Loucy (cell line): ENCODE measurements around the gene RRP1.

Source experiments
- H2AFZ ChIP-seq: fragments of 200-600 bp; sonication (generic); 2 replicates; pipeline ENCODE4 v1.6.0; 2016; ENCODE audit warnings: antibody characterized with exemption, mild to moderate bottlenecking, low read length, moderate library complexity
- H3F3A ChIP-seq: fragments of 200-600 bp; 2 replicates; pipeline ENCODE4 v1.6.0; 2016; ENCODE audit warnings: antibody characterized with exemption, low read depth, mild to moderate bottlenecking
- H3K27me3 ChIP-seq: fragments of 200-600 bp; sonication (generic); 2 replicates; pipeline ENCODE4 v1.6.1; 2014; ENCODE audit warnings: low read length, mild to moderate bottlenecking; ENCODE audit not compliant: insufficient read depth, poor library complexity, severe bottlenecking
- H3K36me3 ChIP-seq: fragments of 200-600 bp; sonication (generic); 2 replicates; pipeline ENCODE4 v1.6.1; 2016; ENCODE audit warnings: low read length; ENCODE audit not compliant: insufficient read depth
- H3K4me1 ChIP-seq: fragments of 200-600 bp; sonication (generic); 2 replicates; pipeline ENCODE4 v1.5.1; 2014; ENCODE audit warnings: low read length, mild to moderate bottlenecking; ENCODE audit not compliant: insufficient read depth, poor library complexity, severe bottlenecking
- H3K4me2 ChIP-seq: fragments of 200-600 bp; sonication (generic); 2 replicates; pipeline ENCODE4 v1.6.0; 2014; ENCODE audit warnings: antibody characterized with exemption, low read length, low read depth, mild to moderate bottlenecking; ENCODE audit not compliant: poor library complexity, severe bottlenecking
- H3K4me3 ChIP-seq: fragments of 200-600 bp; sonication (generic); 2 replicates; pipeline ENCODE4 v1.5.1; 2014; ENCODE audit warnings: low read length, mild to moderate bottlenecking, mixed read lengths; ENCODE audit not compliant: poor library complexity, severe bottlenecking
- H3K79me2 ChIP-seq: fragments of 200-600 bp; sonication (generic); 2 replicates; pipeline ENCODE4 v1.6.1; 2014; ENCODE audit warnings: low read length; ENCODE audit not compliant: insufficient read depth
- H3K9ac ChIP-seq: fragments of 200-600 bp; sonication (generic); 2 replicates; pipeline ENCODE4 v1.6.0; 2014; ENCODE audit warnings: mild to moderate bottlenecking, low read depth, low read length, moderate library complexity; ENCODE audit not compliant: poor library complexity, severe bottlenecking
- H3K9me2 ChIP-seq: fragments of 200-600 bp; sonication (generic); replicated peaks from 2 replicates; pipeline ENCODE4 v1.6.1; 2016; ENCODE audit warnings: low read depth, low read length, mixed read lengths
- H3K9me3 ChIP-seq: fragments of 200-600 bp; sonication (generic); 2 replicates; pipeline ENCODE4 v1.6.1; 2014; ENCODE audit warnings: mild to moderate bottlenecking, antibody characterized with exemption, low read length, low read depth; ENCODE audit not compliant: insufficient read depth
- H4K20me1 ChIP-seq: fragments of 200-600 bp; sonication (generic); 2 replicates; pipeline ENCODE4 v1.6.0; 2014; ENCODE audit warnings: antibody characterized with exemption, low read length, mild to moderate bottlenecking; ENCODE audit not compliant: insufficient read depth, poor library complexity, severe bottlenecking
- EZH2phosphoT487 ChIP-seq: fragments of 200-600 bp; IDR thresholded peaks from 2 replicates; pipeline ENCODE4 v1.6.1; 2018; ENCODE audit warnings: antibody characterized with exemption, mild to moderate bottlenecking, moderate library complexity, borderline replicate concordance
- TF ChIP-seq, protein P1 (sequence below): fragments of 200-600 bp; sonication (generic); conservative IDR thresholded peaks from 2 replicates; pipeline ENCODE4 v1.5.1; 2014; ENCODE audit warnings: mild to moderate bottlenecking, antibody characterized with exemption, low read length

The RRP1 gene

DNA sequence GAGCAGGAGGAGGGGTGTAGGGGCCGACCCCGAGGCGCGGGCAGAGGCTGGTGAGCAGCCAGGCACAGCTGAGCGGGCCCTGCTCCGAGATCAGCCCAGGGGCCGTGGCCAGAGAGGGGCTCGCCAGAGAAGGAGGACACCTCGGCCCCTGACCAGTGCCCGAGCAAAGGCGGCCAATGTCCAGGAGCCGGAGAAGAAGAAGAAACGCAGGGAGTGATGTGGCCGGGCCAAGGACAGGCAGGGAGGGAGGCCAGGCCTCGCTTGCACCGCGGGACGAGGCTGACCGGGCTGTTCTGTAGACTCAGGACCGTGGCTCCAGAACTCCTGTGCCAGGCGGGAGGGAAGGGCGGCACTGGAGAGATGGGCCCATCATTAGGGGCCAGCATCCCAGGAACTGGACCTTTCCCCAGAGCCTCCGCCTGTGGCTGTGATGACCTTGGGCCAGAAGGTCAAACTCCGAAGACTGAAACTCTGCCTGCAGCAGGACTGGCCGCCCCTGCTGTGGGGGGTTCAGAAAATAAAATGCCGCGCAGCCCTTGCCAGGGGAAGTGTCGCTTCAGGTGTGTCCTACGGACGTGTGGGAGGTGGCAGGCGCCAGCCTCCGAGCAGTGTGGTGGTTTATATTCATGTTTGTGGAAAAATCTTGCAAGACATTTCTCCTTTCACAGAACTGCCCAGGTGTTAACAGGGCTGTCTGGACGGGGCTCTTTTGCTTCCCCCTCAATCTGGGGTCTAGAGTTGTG lies 14.4 kb downstream of the RRP1 start:
- Histone ChIP-seq H3K27me3 (no peaks in the 10 kb centered on the region), H4K20me1 (no peaks in the 10 kb centered on the region), H3K4me3 (no peak overlapping the region), H3K4me1 (no peaks in the 10 kb centered on the region), H3K79me2 (no peaks in the 10 kb centered on the region), H3K9ac (no peak overlapping the region), H2AFZ (no peak overlapping the region), H3K9me3 (no peaks in the 10 kb centered on the region), H3K4me2 (no peak overlapping the region), H3K9me2 (no peaks in the 10 kb centered on the region), H3K36me3 (peaks cover 51% of the 10 kb centered on the region; the same call in 1 of the 2 replicates), H3F3A (no peaks in the 10 kb centered on the region)
- TF ChIP-seq EZH2phosphoT487: no peak
- TF ChIP-seq, protein P1, sequence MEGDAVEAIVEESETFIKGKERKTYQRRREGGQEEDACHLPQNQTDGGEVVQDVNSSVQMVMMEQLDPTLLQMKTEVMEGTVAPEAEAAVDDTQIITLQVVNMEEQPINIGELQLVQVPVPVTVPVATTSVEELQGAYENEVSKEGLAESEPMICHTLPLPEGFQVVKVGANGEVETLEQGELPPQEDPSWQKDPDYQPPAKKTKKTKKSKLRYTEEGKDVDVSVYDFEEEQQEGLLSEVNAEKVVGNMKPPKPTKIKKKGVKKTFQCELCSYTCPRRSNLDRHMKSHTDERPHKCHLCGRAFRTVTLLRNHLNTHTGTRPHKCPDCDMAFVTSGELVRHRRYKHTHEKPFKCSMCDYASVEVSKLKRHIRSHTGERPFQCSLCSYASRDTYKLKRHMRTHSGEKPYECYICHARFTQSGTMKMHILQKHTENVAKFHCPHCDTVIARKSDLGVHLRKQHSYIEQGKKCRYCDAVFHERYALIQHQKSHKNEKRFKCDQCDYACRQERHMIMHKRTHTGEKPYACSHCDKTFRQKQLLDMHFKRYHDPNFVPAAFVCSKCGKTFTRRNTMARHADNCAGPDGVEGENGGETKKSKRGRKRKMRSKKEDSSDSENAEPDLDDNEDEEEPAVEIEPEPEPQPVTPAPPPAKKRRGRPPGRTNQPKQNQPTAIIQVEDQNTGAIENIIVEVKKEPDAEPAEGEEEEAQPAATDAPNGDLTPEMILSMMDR: no peak

DNA sequence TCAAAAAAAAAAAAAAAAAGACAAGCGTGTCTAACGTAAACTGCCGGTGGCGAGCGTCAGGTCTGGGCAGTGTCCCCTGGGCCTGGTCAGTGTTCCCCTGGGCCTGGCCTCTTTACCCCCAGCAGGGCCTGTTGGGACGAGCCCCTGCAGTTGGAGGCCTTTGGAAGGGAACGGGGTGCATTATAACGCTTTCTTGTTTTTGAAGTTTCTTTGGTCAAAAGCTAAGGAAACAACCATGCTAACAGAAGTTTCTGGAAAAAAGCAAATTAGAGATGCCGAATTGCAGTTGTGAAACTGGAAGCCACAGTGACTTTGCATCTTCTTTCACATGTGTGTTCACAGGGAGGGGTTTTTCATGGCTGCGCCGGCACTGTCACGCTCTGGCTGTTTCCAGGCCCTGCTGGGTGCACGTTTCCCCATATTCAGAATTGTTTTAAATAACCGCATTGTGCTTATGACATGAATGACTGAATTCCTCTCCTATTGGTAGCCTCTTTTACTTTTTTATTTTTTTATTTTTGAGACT lies 16.0 kb downstream of the RRP1 start:
- H3K9me3 ChIP-seq: no peaks in the 10 kb centered on the region
- H3K9ac ChIP-seq: no peak overlapping the region
- no peaks in the 10 kb centered on the region for H3F3A ChIP-seq
- H3K9me2 ChIP-seq: no peaks in the 10 kb centered on the region
- no peak overlapping the region for H3K4me2 ChIP-seq
- no peak for TF ChIP-seq EZH2phosphoT487
- TF ChIP-seq, protein P1: no peak
- no peaks in the 10 kb centered on the region for H4K20me1 ChIP-seq
- no peaks in the 10 kb centered on the region for H3K79me2 ChIP-seq
- H3K4me3 ChIP-seq: no peak overlapping the region
- no peaks in the 10 kb centered on the region for H3K27me3 ChIP-seq
- no peaks in the 10 kb centered on the region for H3K4me1 ChIP-seq
- peaks cover 37% of the 10 kb centered on the region; the same call in 1 of the 2 replicates for H3K36me3 ChIP-seq
- no peak overlapping the region for H2AFZ ChIP-seq

DNA sequence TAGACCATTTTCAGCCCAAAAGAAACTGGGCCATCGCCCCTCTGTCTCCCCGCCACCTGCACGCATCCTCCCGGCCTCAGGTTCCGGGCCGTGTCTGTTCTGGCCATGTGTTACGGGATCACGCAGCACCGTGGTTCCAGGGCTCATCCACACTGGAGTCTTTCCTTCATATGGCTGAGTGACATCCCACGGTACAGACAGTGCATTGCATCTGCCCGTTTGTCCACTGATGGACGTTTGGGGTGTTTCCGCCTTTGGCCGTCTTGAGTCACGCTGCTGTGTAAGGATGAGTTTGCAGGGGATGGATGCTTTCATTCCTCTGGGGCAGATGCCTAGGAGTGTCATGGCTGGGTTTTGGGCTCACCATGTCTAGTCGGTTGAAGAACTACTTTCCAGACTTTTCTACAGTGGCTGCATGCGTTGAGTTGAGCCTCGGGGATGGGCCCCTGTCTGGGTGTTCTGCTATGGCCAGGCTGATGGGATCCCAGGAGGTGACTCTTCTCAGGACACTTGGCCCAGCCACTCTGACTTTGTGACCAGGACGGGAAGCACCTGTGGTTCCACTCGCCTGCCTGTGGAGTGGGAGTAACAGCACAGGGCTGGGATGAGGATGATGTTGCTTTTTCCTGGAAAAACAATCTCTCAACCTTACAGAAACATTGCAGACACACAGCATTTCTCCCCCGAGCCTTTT lies 16.8 kb downstream of the RRP1 start:
- Histone ChIP-seq H3K36me3 (peaks cover 29% of the 10 kb centered on the region; the same call in 1 of the 2 replicates), H3K27me3 (no peaks in the 10 kb centered on the region), H3K4me2 (no peak overlapping the region), H3K9me2 (no peaks in the 10 kb centered on the region), H3F3A (no peaks in the 10 kb centered on the region), H4K20me1 (no peaks in the 10 kb centered on the region), H3K4me1 (peaks cover 3% of the 10 kb centered on the region), H3K4me3 (no peak overlapping the region), H3K79me2 (no peaks in the 10 kb centered on the region), H3K9me3 (no peaks in the 10 kb centered on the region), H3K9ac (no peak overlapping the region), H2AFZ (no peak overlapping the region)
- TF ChIP-seq EZH2phosphoT487: no peak
- TF ChIP-seq, protein P1: no peak
